ENCODE results near the gene GABBR2. TPM values are rescaled to one million over a fixed set of nuclear protein-coding genes. Genes with fewer than 3 reads are reported as not detected.
"Not testable (repeated sequence)": the region's sequence is repeated elsewhere in the genome, so short reads cannot be mapped to it uniquely, and the experiment has no call there.

Gene GABBR2
- total RNA-seq, 1 donor from 2014 or later, result not detected

- Mint-ChIP-seq H3K9me3 (no peaks in the 10 kb centered on the region), H3K27me3 (ENCODE audit: low read depth) (peaks cover 3% of the 10 kb centered on the region), H3K4me3 (ENCODE audit: low read depth) (no peak overlapping the region), H3K36me3 (ENCODE audit: low read depth) (no peaks in the 10 kb centered on the region), H3K27ac (no peak overlapping the region), H3K4me1 (ENCODE audit: low read depth) (peaks cover 3% of the 10 kb centered on the region)
- intact Hi-C loops (cut with micrococcal nuclease), result no loop called here
- no peak for DNase-seq (ENCODE audit: low spot score)
Observed at GRCh38 chr9:98298476-98298875, 410.3 kb downstream of the GABBR2 start.

- Mint-ChIP-seq H3K27ac (no peak overlapping the region), H3K4me3 (ENCODE audit: low read depth) (no peak overlapping the region), H3K36me3 (ENCODE audit: low read depth) (no peaks in the 10 kb centered on the region), H3K9me3 (no peaks in the 10 kb centered on the region), H3K4me1 (ENCODE audit: low read depth) (no peaks in the 10 kb centered on the region), H3K27me3 (ENCODE audit: low read depth) (peaks cover 3% of the 10 kb centered on the region)
- no peak for DNase-seq (ENCODE audit: low spot score)
- intact Hi-C loops (cut with micrococcal nuclease), result no loop called here
Observed at GRCh38 chr9:98295824-98296223, 412.9 kb downstream of the GABBR2 start.

GRCh38 chr9:98291820-98292219, 416.9 kb downstream of the GABBR2 start:
- Mint-ChIP-seq H3K4me1 (ENCODE audit: low read depth) (no peaks in the 10 kb centered on the region), H3K4me3 (ENCODE audit: low read depth) (no peak overlapping the region), H3K36me3 (ENCODE audit: low read depth) (no peaks in the 10 kb centered on the region), H3K9me3 (no peaks in the 10 kb centered on the region), H3K27me3 (ENCODE audit: low read depth) (no peaks in the 10 kb centered on the region), H3K27ac (no peak overlapping the region)
- intact Hi-C loops (cut with micrococcal nuclease), result no loop called here
- DNase-seq (ENCODE audit: low spot score), result no peak

- Mint-ChIP-seq H3K27me3 (ENCODE audit: low read depth) (no peaks in the 10 kb centered on the region), H3K27ac (no peak overlapping the region), H3K36me3 (ENCODE audit: low read depth) (no peaks in the 10 kb centered on the region), H3K9me3 (no peaks in the 10 kb centered on the region), H3K4me1 (ENCODE audit: low read depth) (no peaks in the 10 kb centered on the region), H3K4me3 (ENCODE audit: low read depth) (no peak overlapping the region)
- no peak for DNase-seq (ENCODE audit: low spot score)
- intact Hi-C loops (cut with micrococcal nuclease), result no loop called here
Observed at GRCh38 chr9:98290411-98290810, 418.3 kb downstream of the GABBR2 start.

GRCh38 chr9:98289614-98290201, 419.0 kb downstream of the GABBR2 start:
- intact Hi-C loops (cut with micrococcal nuclease), result no loop called here
- Mint-ChIP-seq H3K9me3 (no peaks in the 10 kb centered on the region), H3K36me3 (ENCODE audit: low read depth) (no peaks in the 10 kb centered on the region), H3K4me1 (ENCODE audit: low read depth) (no peaks in the 10 kb centered on the region), H3K27me3 (ENCODE audit: low read depth) (no peaks in the 10 kb centered on the region), H3K27ac (no peak overlapping the region), H3K4me3 (ENCODE audit: low read depth) (no peak overlapping the region)
- no peak for DNase-seq (ENCODE audit: low spot score)

- intact Hi-C loops (cut with micrococcal nuclease), result no loop called here
- H3K27ac Mint-ChIP-seq, result no peak overlapping the region
- no peak for DNase-seq (ENCODE audit: low spot score)
- H3K27me3 Mint-ChIP-seq (ENCODE audit: low read depth), result no peaks in the 10 kb centered on the region
- H3K4me3 Mint-ChIP-seq (ENCODE audit: low read depth), result no peak overlapping the region
- H3K36me3 Mint-ChIP-seq (ENCODE audit: low read depth), result no peaks in the 10 kb centered on the region
- no peaks in the 10 kb centered on the region for H3K4me1 Mint-ChIP-seq (ENCODE audit: low read depth)
- no peaks in the 10 kb centered on the region for H3K9me3 Mint-ChIP-seq
Observed at GRCh38 chr9:98288881-98289280, 419.9 kb downstream of the GABBR2 start.

- no peaks in the 10 kb centered on the region for H3K36me3 Mint-ChIP-seq (ENCODE audit: low read depth)
- DNase-seq (ENCODE audit: low spot score), result no peak
- H3K27me3 Mint-ChIP-seq (ENCODE audit: low read depth), result peaks cover 4% of the 10 kb centered on the region
- intact Hi-C loops (cut with micrococcal nuclease), result no loop called here
- H3K4me1 Mint-ChIP-seq (ENCODE audit: low read depth), result no peaks in the 10 kb centered on the region
- H3K4me3 Mint-ChIP-seq (ENCODE audit: low read depth), result no peak overlapping the region
- H3K9me3 Mint-ChIP-seq, result no peaks in the 10 kb centered on the region
- H3K27ac Mint-ChIP-seq, result no peak overlapping the region
Observed at GRCh38 chr9:98287384-98287783, 421.4 kb downstream of the GABBR2 start.

- DNase-seq (ENCODE audit: low spot score), result no peak
- intact Hi-C loops (cut with micrococcal nuclease), result no loop called here
- Mint-ChIP-seq H3K9me3 (no peaks in the 10 kb centered on the region), H3K27me3 (ENCODE audit: low read depth) (peaks cover 10% of the 10 kb centered on the region), H3K27ac (no peak overlapping the region), H3K4me3 (ENCODE audit: low read depth) (no peak overlapping the region), H3K36me3 (ENCODE audit: low read depth) (no peaks in the 10 kb centered on the region), H3K4me1 (ENCODE audit: low read depth) (no peaks in the 10 kb centered on the region)
Observed at GRCh38 chr9:98285446-98285845, 423.3 kb downstream of the GABBR2 start.

GRCh38 chr9:98284754-98285153, 424.0 kb downstream of the GABBR2 start:
- no peaks in the 10 kb centered on the region for H3K4me1 Mint-ChIP-seq (ENCODE audit: low read depth)
- no peaks in the 10 kb centered on the region for H3K36me3 Mint-ChIP-seq (ENCODE audit: low read depth)
- no peak overlapping the region for H3K27ac Mint-ChIP-seq
- peaks cover 10% of the 10 kb centered on the region for H3K27me3 Mint-ChIP-seq (ENCODE audit: low read depth)
- H3K4me3 Mint-ChIP-seq (ENCODE audit: low read depth), result no peak overlapping the region
- DNase-seq (ENCODE audit: low spot score), result no peak
- H3K9me3 Mint-ChIP-seq, result no peaks in the 10 kb centered on the region
- intact Hi-C loops (cut with micrococcal nuclease), result no loop called here

GRCh38 chr9:98283143-98283542, 425.6 kb downstream of the GABBR2 start:
- DNase-seq (ENCODE audit: low spot score); H3K4me1 Mint-ChIP-seq (ENCODE audit: low read depth); H3K4me3 Mint-ChIP-seq (ENCODE audit: low read depth); intact Hi-C loops (cut with micrococcal nuclease); H3K36me3 Mint-ChIP-seq (ENCODE audit: low read depth); H3K9me3 Mint-ChIP-seq; H3K27ac Mint-ChIP-seq: not testable (repeated sequence)
- peaks cover 16% of the 10 kb centered on the region for H3K27me3 Mint-ChIP-seq (ENCODE audit: low read depth)

GRCh38 chr9:98281281-98281680, 427.5 kb downstream of the GABBR2 start:
- peaks cover 22% of the 10 kb centered on the region for H3K27me3 Mint-ChIP-seq (ENCODE audit: low read depth)
- no peak overlapping the region for H3K27ac Mint-ChIP-seq
- no peak for DNase-seq (ENCODE audit: low spot score)
- no peaks in the 10 kb centered on the region for H3K9me3 Mint-ChIP-seq
- H3K4me3 Mint-ChIP-seq (ENCODE audit: low read depth), result no peak overlapping the region
- H3K4me1 Mint-ChIP-seq (ENCODE audit: low read depth), result no peaks in the 10 kb centered on the region
- intact Hi-C loops (cut with micrococcal nuclease), result no loop called here
- no peaks in the 10 kb centered on the region for H3K36me3 Mint-ChIP-seq (ENCODE audit: low read depth)

GRCh38 chr9:98280574-98280973, 428.2 kb downstream of the GABBR2 start:
- Mint-ChIP-seq H3K27me3 (ENCODE audit: low read depth) (peaks cover 22% of the 10 kb centered on the region), H3K4me3 (ENCODE audit: low read depth) (no peak overlapping the region), H3K9me3 (no peaks in the 10 kb centered on the region), H3K4me1 (ENCODE audit: low read depth) (no peaks in the 10 kb centered on the region), H3K36me3 (ENCODE audit: low read depth) (no peaks in the 10 kb centered on the region), H3K27ac (no peak overlapping the region)
- intact Hi-C loops (cut with micrococcal nuclease), result no loop called here
- no peak for DNase-seq (ENCODE audit: low spot score)

- H3K4me3 Mint-ChIP-seq (ENCODE audit: low read depth), result no peak overlapping the region
- H3K27me3 Mint-ChIP-seq (ENCODE audit: low read depth), result peaks cover 23% of the 10 kb centered on the region
- H3K27ac Mint-ChIP-seq, result no peak overlapping the region
- no peaks in the 10 kb centered on the region for H3K36me3 Mint-ChIP-seq (ENCODE audit: low read depth)
- intact Hi-C loops (cut with micrococcal nuclease), result no loop called here
- H3K9me3 Mint-ChIP-seq, result no peaks in the 10 kb centered on the region
- no peaks in the 10 kb centered on the region for H3K4me1 Mint-ChIP-seq (ENCODE audit: low read depth)
- no peak for DNase-seq (ENCODE audit: low spot score)
Observed at GRCh38 chr9:98280162-98280561, 428.6 kb downstream of the GABBR2 start.

- Mint-ChIP-seq H3K36me3 (ENCODE audit: low read depth) (no peaks in the 10 kb centered on the region), H3K9me3 (no peaks in the 10 kb centered on the region), H3K4me3 (ENCODE audit: low read depth) (no peak overlapping the region), H3K27me3 (ENCODE audit: low read depth) (peaks cover 34% of the 10 kb centered on the region), H3K4me1 (ENCODE audit: low read depth) (no peaks in the 10 kb centered on the region), H3K27ac (no peak overlapping the region)
- no peak for DNase-seq (ENCODE audit: low spot score)
- intact Hi-C loops (cut with micrococcal nuclease), result no loop called here
Observed at GRCh38 chr9:98276907-98277469, 431.7 kb downstream of the GABBR2 start.

Data from activated T-helper 2 cell treated with anti-CD3 and anti-CD28 coated beads, Interferon-gamma antibody, Interleukin-2, Interleukin-4, amounts not matched to agents 10 μg/mL and 5 μg/mL and 100 μg/mL, durations not matched to agents 14 hours and 24 hours and 36 hours (primary cell).